Skin of body (tissue), 2 donors: ENCODE measurements around the gene OR5F1. TPM values are rescaled to one million over a fixed set of nuclear protein-coding genes. Genes with fewer than 3 reads are reported as not detected.

Experiments
- DNase-seq: peaks from one replicate; lab custom pipeline; 2025; lab: John Stamatoyannopoulos, UW
- total RNA-seq: library from RNA; depleted of rRNA; stranded (reverse); fragments of >200 nt; gene quantifications from one replicate; pipeline ENCODE4 v1.2.3, GENCODE V29; 2014

Gene OR5F1
- not detected for total RNA-seq

GRCh38 chr11:55994525-55994924 lies at the start of gene OR5F1:
TSS of gene OR5F1 (minus strand) at chr11:55994625. CDS start at chr11:55994625, 0 bp downstream.
- no peak for DNase-seq

GRCh38 chr11:56027354-56027753 lies 32.9 kb upstream of the OR5F1 start, which contains the start of gene OR5AS1:
TSS of gene OR5AS1 (plus strand) at chr11:56027654. CDS start at chr11:56030419, 2,765 bp downstream.
- DNase-seq, result no peak

GRCh38 chr11:56013805-56014204 lies 19.4 kb upstream of the OR5F1 start:
- DNase-seq, result no peak

GRCh38 chr11:56010716-56011115 lies 16.3 kb upstream of the OR5F1 start:
- DNase-seq, result no peak

GRCh38 chr11:55970935-55971334 lies 23.5 kb downstream of the OR5F1 start:
- no peak for DNase-seq

GRCh38 chr11:55969845-55970244 lies 24.6 kb downstream of the OR5F1 start, which contains the start of gene OR10AG1:
TSS of gene OR10AG1 (minus strand) at chr11:55969945. CDS start at chr11:55969907, 38 bp downstream.
- DNase-seq, result no peak

GRCh38 chr11:55967914-55968313 lies 26.5 kb downstream of the OR5F1 start:
- DNase-seq, result no peak

- no peak for DNase-seq
Measured at GRCh38 chr11:55966391-55966790, 28.0 kb downstream of the OR5F1 start.

- DNase-seq, result no peak
Measured at GRCh38 chr11:55956521-55956920, 37.9 kb downstream of the OR5F1 start.

GRCh38 chr11:55949330-55949729 lies 45.1 kb downstream of the OR5F1 start:
- DNase-seq, result no peak

Other genes starting within 250 kb of the OR5F1 start
- gene OR5D13, start 221.2 kb downstream of the OR5F1 start, total RNA-seq, result not detected
- not detected for gene OR5D14, start 199.1 kb downstream of the OR5F1 start, total RNA-seq
- not detected for gene OR5L1, start 183.3 kb downstream of the OR5F1 start, total RNA-seq
- not detected for gene OR5D18, start 175.0 kb downstream of the OR5F1 start, total RNA-seq
- not detected for gene OR5L2, start 167.4 kb downstream of the OR5F1 start, total RNA-seq
- not detected for gene OR5D16, start 155.9 kb downstream of the OR5F1 start, total RNA-seq
- gene TRIM51, start 111.3 kb downstream of the OR5F1 start, total RNA-seq, result not detected
- not detected for gene OR5W2, start 80.0 kb downstream of the OR5F1 start, total RNA-seq
- not detected for gene OR5I1, start 58.2 kb downstream of the OR5F1 start, total RNA-seq
- not detected for gene OR10AG1, start 24.7 kb downstream of the OR5F1 start, total RNA-seq
- gene OR5AS1, start 33.0 kb upstream of the OR5F1 start, total RNA-seq, result not detected
- not detected for gene OR8I2, start 98.7 kb upstream of the OR5F1 start, total RNA-seq
- not detected for gene OR8H2, start 109.1 kb upstream of the OR5F1 start, total RNA-seq
- not detected for gene OR8H3, start 127.7 kb upstream of the OR5F1 start, total RNA-seq
- gene OR8J3, start 145.6 kb upstream of the OR5F1 start, total RNA-seq, result not detected
- gene OR8K5, start 165.7 kb upstream of the OR5F1 start, total RNA-seq, result not detected
- gene OR5J2, start 182.0 kb upstream of the OR5F1 start, total RNA-seq, result not detected
- gene OR5T2, start 239.6 kb upstream of the OR5F1 start, total RNA-seq, result not detected